Fibroblast of villous mesenchyme (primary cell): Measurements from ENCODE around the gene KRTAP12-4. TPM values are rescaled to one million over a fixed set of nuclear protein-coding genes. Genes with fewer than 3 reads are reported as not detected.
"Not testable (repeated sequence)": the region's sequence is repeated elsewhere in the genome, so short reads cannot be mapped to it uniquely, and the experiment has no call there.

Experiments used
- DNase-seq: peaks from one replicate; pipeline ENCODE4 v3.0.0-alpha.2; 2010; ENCODE audit warnings: low read depth
- H3K4me3 ChIP-seq: 2 replicates; pipeline ENCODE4 v1.5.1; 2011; ENCODE audit warnings: low read depth, mild to moderate bottlenecking, low read length
- total RNA-seq: library from RNA; depleted of rRNA; stranded (reverse); fragments of >200 nt; gene quantifications from 2 replicates; pipeline ENCODE4 v1.2.3, GENCODE V29; 2012
- TF ChIP-seq, protein P1 (sequence below): IDR thresholded peaks from 2 replicates; pipeline ENCODE4 v1.5.1; 2012; ENCODE audit warnings: low read depth, mild to moderate bottlenecking, low read length; ENCODE audit not compliant: insufficient read depth

The KRTAP12-4 gene
- total RNA-seq, 1 donor: not detected

DNA sequence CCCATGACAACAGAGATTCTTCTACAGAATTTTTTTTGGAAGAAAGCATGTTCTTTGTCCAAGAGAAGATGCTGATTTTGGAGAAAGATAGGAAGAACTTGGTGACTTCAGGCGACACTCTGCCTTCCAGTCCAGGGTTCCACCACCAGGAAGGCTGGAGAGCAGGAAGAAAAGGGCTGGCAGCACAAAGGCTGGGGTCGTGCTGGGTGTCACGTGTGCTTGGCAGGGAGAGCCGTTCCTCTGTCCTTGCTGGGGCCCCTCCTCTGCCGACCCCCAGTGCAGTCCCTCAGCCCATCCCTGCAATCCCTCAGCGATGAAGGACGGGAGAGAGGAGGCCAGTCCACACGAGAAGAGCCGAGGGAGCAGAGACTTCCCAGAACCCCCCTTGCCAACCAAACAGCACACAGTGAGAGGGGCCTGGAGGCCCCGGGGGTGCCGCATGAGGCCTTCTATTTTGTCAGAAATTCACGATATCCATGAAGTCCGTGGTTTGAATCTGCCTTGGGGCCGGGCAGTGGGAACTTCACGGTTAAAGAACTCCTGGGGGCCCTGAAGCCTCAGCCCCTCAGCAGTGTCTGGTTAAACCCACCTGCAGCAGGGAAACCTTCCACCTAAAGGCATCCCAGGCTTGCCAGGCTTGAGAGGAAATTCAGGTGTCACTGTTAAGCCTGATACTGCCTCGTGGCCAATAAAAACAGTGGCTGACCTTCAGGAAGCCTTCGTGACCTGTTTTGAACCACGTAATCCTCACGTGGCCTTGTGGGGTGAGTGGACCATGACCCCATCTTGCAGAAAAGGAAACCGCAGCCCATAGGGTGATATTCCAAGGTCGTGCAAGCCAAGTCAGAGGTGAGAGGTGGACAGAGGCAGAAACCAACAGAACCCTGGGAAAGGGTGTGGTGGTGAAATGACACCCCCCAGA, 45.9 kb upstream of the KRTAP12-4 start:
- no peak overlapping the region for H3K4me3 ChIP-seq
- DNase-seq: no peak
- TF ChIP-seq, protein P1, sequence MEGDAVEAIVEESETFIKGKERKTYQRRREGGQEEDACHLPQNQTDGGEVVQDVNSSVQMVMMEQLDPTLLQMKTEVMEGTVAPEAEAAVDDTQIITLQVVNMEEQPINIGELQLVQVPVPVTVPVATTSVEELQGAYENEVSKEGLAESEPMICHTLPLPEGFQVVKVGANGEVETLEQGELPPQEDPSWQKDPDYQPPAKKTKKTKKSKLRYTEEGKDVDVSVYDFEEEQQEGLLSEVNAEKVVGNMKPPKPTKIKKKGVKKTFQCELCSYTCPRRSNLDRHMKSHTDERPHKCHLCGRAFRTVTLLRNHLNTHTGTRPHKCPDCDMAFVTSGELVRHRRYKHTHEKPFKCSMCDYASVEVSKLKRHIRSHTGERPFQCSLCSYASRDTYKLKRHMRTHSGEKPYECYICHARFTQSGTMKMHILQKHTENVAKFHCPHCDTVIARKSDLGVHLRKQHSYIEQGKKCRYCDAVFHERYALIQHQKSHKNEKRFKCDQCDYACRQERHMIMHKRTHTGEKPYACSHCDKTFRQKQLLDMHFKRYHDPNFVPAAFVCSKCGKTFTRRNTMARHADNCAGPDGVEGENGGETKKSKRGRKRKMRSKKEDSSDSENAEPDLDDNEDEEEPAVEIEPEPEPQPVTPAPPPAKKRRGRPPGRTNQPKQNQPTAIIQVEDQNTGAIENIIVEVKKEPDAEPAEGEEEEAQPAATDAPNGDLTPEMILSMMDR: no peak

DNA sequence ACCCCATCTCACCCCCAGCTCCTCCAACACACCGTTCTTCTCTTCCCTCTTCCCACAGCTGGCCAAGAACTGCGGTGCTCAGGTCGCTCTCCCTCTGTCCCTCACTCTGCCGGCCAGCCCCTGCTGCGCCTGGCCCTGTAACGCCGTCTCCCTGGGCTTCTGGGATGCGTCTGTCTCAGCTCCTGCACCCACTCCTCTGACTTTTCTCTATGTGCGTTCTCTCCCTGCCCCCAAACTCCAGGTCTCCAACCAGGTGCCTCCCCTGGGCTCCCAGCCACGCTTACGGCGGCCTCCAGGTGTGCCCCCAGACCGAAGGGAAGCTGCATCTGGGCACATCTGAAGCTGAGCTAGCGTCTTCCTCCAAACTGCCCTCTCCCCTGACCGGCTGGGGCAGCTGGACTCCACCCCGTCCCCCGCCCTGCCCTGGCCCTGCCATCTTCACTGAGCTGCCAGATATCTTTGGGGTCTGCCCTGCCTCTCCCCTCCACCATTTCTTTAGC, 45.1 kb upstream of the KRTAP12-4 start:
- no peak overlapping the region for H3K4me3 ChIP-seq
- DNase-seq: no peak
- TF ChIP-seq, protein P1: no peak

DNA sequence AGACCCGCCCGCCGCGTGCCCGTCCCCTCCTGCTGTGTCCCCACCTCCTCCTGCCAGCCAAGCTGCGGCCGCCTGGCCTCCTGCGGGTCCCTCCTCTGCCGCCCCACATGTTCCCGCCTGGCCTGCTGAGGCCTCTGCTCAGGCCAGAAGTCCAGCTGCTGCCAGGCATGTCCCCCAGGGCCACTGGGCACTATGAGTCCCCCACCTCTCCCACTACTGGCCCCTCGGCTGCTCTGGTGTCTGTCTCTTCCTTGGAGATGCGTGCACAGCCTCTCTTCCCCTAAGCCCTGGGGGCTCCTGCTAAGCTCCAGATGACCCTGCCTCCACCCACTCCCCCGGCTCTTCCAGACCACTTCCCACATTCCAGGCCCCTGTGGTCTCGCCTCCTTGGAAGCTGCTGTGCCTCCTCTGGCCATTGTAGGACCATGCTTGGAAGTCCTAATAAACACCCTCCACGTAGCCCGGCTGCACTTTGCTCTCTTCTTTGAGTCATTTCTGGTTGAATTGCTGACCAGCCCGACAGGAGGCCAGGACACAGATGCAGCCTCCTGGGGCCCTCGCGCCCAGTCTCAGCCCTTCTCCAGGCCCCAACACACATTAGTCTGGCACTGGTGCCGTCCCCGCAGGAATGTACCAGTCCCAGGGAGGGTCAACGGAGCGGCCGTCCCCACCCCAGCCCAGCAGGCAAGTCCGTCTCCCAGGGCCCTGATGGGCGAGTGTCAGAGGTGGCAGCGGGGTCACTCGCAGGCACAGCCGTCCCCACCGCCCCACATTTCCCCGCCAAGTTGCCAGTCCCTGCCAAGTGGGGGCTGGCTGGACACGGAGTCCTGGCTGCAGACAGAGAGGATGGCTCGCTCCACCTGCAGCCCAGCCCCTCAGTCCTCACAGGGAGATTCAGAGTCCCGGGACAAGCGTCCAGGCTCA, 43.6 kb upstream of the KRTAP12-4 start:
- no peak for DNase-seq
- no peak overlapping the region for H3K4me3 ChIP-seq
- TF ChIP-seq, protein P1: no peak

DNA sequence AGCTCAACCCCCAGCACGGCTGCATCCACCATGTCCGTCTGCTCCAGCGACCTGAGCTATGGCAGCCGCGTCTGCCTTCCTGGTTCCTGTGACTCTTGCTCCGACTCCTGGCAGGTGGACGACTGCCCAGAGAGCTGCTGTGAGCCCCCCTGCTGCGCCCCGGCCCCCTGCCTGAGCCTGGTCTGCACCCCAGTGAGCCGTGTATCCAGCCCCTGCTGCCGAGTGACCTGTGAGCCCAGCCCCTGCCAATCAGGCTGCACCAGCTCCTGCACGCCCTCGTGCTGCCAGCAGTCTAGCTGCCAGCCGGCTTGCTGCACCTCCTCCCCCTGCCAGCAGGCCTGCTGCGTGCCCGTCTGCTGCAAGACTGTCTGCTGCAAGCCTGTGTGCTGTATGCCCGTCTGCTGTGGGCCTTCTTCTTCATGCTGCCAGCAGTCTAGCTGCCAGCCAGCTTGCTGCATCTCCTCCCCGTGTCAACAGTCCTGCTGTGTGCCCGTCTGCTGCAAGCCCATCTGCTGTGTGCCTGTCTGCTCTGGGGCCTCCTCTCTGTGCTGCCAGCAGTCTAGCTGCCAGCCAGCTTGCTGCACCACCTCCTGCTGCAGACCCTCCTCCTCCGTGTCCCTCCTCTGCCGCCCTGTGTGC, 42.8 kb upstream of the KRTAP12-4 start, which contains the start of gene KRTAP10-12:
KRTAP10-12 (plus strand) TSS at position 1 of the 639 bp plus-strand sequence; CDS start at position 31, 30 bp downstream.
- not testable (repeated sequence) for H3K4me3 ChIP-seq, DNase-seq

DNA sequence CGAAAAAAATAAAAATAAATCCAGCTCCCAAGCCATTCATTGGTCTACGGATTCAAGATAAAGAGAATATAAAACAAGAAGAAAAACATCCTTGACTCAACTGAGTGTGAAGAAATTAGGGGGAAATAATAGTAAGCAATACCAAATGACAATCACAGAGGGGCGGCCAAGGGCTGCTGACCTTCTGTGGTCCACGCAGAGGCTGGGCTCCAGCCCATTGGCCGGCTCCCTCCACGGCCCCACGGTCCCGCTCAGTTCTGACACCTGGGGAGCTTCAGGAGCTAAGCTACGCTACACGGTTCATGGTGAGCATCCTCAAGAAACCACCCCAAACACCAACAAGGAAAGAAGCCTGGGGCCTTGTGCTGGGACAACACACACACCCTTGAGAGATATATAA, 42.1 kb upstream of the KRTAP12-4 start:
- no peak for DNase-seq
- H3K4me3 ChIP-seq: no peak overlapping the region
- TF ChIP-seq, protein P1: no peak

DNA sequence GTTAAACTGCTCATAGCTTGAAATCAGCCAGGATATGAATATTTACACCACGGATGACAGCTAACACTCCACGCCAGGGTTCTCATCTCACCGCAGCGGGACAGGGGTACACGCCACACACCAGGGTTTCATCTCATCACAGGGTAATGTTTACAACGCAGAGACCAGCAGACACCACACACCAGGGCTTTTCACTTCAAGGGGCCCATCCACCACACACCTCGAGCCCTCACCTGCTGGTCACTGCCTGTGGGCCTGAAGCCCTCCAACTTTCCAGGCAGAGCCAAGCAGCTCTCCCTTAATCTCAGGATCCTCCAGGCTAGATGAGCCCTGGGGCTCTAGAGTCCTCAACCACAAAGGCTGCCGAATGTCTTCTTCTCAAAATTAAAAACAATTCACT, 41.2 kb upstream of the KRTAP12-4 start:
- TF ChIP-seq, protein P1: no peak
- no peak for DNase-seq

DNA sequence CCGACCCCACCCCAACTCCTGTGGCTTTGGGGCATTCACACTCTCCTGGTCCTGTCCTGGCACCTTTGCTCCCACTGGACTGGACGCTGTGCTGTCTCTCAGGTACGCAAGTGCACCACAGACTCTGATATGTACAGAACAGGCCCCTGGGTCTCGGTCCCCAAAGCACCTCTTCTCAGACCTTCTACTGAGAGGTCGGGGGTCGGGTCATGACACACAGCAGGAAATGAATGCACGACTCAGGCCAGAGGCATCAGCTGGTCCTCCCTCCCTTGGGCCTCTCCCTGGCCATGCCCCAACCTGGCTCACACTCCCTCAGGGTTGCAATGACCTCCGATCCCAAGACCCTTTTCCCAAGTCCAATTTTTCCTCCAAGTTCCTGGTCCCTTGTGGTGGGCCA, 40.7 kb upstream of the KRTAP12-4 start:
- TF ChIP-seq, protein P1: no peak
- DNase-seq: no peak

More for the DNA sequence above, 41.2 kb upstream of the KRTAP12-4 start:
- H3K4me3 ChIP-seq: no peak overlapping the region

More for the DNA sequence above, 40.7 kb upstream of the KRTAP12-4 start:
- H3K4me3 ChIP-seq: no peak overlapping the region
